Keratinocyte (primary cell): ENCODE results near the gene SLC6A3.
A peak's percentile ranks its signal among the peaks of the same experiment; 100 is the strongest.

Experiments
- EZH2 ChIP-seq: IDR thresholded peaks from one replicate; pipeline ENCODE4 v1.6.1; 2012; ENCODE audit warnings: inconsistent platforms, mild to moderate bottlenecking, low read length, moderate library complexity
- TF ChIP-seq, protein P1 (sequence below), 3 experiments: IDR thresholded peaks in 1 of 3; conservative IDR thresholded peaks in 1 of 3; optimal IDR thresholded peaks in 1 of 3; 2 replicates in 2 of 3; 3 replicates in 1 of 3; pipeline versions ENCODE3 to v1.5.1; 2011; ENCODE audit warnings: low read length in 3 of 3, mild to moderate bottlenecking in 3 of 3, moderate library complexity in 2 of 3, control low read depth in 1 of 3, inconsistent platforms in 1 of 3; ENCODE audit not compliant: insufficient read depth in 2 of 3; ENCODE audit errors: extremely low read depth in 1 of 3

DNA sequence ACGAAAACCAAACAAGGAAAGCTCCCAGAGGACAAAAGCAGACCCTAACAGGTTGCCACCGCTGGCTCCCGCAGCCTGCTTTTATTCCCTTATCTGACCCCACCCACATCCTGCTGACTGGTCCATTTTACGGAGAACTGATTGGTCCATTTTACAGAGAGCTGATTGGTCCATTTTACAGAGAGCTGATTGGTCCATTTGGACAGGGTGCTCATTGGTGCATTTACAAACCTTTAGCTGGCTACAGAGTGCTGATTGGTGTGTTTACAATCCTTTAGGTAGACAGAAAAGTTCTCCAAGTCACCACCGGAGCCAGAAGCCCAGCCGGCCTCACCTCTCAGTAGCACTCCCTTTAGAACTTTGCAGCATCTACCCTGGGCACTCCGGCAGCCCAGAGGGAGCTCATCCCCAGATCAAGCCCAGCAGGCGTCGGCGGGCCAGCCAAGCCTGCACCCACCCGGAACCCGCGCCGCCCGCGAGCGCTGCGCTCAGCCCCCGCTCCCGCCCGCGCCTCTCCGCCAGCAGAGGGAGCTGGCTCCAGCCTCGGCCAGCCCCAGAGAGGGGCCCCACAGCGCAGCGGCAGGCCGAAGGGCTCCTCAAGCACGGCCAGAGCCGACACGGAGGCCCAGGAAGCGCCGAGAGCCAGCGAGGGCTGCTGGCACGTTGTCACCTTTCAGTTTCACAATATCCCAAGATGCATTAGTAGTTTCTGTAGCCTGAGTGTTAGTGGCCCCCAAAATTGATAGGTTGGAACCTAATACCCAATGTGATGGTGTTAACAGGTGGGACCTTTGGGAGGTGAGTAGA, 65.0 kb downstream of the SLC6A3 start:
- TF ChIP-seq, protein P1, sequence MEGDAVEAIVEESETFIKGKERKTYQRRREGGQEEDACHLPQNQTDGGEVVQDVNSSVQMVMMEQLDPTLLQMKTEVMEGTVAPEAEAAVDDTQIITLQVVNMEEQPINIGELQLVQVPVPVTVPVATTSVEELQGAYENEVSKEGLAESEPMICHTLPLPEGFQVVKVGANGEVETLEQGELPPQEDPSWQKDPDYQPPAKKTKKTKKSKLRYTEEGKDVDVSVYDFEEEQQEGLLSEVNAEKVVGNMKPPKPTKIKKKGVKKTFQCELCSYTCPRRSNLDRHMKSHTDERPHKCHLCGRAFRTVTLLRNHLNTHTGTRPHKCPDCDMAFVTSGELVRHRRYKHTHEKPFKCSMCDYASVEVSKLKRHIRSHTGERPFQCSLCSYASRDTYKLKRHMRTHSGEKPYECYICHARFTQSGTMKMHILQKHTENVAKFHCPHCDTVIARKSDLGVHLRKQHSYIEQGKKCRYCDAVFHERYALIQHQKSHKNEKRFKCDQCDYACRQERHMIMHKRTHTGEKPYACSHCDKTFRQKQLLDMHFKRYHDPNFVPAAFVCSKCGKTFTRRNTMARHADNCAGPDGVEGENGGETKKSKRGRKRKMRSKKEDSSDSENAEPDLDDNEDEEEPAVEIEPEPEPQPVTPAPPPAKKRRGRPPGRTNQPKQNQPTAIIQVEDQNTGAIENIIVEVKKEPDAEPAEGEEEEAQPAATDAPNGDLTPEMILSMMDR (optimal IDR thresholded peaks at IDR 0.05 in 1 of 3, IDR thresholded peaks at IDR 0.05 in 1 of 3, conservative IDR thresholded peaks at IDR 0.05 in 1 of 3; ENCODE audit: extremely low read depth in 1 of 3, insufficient read depth in 2 of 3, low read length in 3 of 3) = peak in 2 of 3 experiments; percentile 40 to 57
- no peak for TF ChIP-seq EZH2
